Suppressor macrophage treated with lipopolysaccharide for 4 hours (primary cell): ENCODE data around the gene GREB1L.
"Not testable (repeated sequence)": the region's sequence is repeated elsewhere in the genome, so short reads cannot be mapped to it uniquely, and the experiment has no call there.

Experiments
- DNase-seq: peaks from one replicate; pipeline ENCODE4 v3.0.0-alpha.2; 2020

The GREB1L gene

GRCh38 chr18:21265971-21266673 is 24.1 kb downstream of the GREB1L start:
- no peak for DNase-seq

- DNase-seq: no peak
Observed at GRCh38 chr18:21267400-21267799, 25.4 kb downstream of the GREB1L start.

GRCh38 chr18:21269349-21269748 is 27.3 kb downstream of the GREB1L start:
- no peak for DNase-seq

DNA sequence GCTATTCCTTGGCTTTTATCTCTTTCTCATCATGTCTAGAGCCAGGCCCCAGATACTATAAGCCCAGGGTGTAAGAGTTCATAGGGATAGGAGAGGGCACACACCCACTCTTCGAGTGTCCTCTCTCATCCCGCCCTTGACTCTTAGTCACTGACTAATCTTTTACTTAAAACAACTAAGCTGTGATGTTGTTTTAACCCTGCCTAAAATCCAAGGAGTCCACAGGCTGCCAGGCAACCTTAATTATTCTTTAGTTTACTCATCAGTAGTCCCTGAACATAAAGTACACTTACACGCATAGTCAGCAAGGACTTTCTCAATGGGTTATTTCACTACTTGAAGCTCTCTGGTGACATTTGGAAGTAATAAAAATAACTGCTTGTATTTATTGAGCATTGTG is 28.4 kb downstream of the GREB1L start:
- DNase-seq: no peak

- no peak for DNase-seq
Observed at GRCh38 chr18:21272016-21272579, 30.1 kb downstream of the GREB1L start.

DNA sequence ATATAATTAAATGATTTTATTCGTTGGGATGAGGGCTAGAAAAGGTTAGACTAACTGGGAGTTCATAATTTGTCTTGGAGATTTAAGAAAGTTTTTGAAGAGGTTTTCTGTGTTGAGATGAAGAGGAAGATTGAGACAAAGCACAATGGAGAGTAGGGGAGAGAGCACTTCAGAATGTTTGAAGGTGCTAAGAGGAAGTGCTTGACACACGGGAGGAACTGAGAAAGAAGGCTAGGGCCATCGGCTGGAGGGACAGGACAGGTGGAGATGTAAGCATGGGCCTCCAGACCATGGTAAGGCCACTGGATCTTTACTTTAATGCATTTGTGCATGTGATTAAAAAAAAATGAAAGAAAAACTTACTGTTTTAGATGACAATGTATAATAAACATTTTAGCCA is 31.5 kb downstream of the GREB1L start:
- no peak for DNase-seq

- DNase-seq: no peak
Observed at GRCh38 chr18:21275645-21276044, 33.6 kb downstream of the GREB1L start.

DNA sequence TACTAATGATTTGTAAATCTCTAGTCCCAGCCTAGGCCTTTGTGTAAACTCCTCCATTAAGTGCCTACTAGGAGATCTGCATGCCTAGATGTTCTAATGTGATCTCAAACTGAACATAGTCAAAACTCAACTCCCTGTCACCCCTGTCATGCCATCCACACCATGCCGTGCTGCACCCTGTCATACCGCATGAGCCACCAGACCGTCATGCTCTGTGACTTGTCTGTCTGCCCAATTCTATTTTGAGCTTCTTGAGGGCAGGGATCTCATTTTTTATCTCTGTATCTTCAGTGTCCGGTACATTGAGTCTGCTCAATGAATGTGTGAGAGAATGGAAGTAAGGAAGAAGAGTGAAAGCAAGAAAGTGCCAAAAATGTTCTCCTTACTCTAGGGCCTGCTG is 35.5 kb downstream of the GREB1L start:
- DNase-seq: no peak

DNA sequence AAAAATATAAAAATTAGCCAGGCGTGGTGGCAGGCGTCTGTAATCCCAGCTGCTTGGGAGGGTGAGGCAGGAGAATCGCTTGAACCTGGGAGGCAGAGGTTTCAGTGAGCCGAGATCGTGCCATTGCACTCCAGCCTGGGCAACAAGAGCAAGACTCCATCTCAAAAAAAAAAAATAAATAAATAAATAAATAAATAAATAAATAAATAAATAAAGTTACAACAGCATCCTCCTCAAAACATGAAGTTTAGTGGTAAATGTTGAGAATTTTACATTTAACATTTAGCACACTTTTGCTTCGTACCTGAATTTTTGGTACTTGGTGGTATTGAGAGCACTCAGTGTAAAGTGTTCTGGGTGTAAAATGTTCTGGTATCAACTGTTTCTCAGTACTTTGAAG is 36.2 kb downstream of the GREB1L start:
- not testable (repeated sequence) for DNase-seq

- no peak for DNase-seq
Observed at GRCh38 chr18:21281603-21282002, 39.6 kb downstream of the GREB1L start.

DNA sequence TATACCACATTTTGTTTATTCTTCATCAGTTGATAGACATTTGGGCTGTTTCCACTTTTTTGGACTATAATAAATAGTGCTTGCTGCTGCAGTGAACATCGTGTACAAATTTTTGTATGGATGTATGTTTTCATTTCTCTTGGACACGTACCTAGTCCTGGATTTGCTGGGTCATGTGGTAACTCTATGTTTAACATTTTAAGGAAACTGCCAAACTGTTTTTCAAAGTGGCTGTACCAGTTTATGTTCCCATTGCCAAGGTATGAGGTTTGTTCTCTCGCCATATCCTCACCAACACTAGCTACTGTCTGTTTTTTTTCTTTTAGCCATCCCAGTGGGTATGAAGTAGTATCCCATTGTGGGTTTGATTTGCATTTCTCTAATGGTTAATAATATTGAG is 42.5 kb downstream of the GREB1L start:
- no peak for DNase-seq

DNA sequence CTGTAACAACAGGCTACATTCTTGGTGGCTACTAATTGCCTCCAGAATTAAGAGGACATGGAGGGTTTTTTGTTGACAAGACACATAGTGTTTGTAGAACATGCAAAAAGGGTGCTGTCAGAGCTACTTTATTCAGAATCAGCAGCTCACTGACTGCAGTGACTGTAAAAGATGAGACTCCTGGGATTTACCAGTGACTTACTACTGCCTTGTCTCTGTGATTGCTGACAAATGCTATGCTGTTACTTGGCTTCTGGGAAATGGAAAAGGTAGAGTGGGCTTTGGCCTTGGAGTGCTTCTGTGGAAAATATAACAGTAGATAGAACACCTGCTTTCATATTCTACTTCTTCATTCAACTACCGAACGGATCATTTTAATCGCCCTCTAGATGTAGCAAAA is 47.8 kb downstream of the GREB1L start:
- DNase-seq: no peak

- DNase-seq: no peak
Observed at GRCh38 chr18:21291106-21291505, 49.1 kb downstream of the GREB1L start.

DNA sequence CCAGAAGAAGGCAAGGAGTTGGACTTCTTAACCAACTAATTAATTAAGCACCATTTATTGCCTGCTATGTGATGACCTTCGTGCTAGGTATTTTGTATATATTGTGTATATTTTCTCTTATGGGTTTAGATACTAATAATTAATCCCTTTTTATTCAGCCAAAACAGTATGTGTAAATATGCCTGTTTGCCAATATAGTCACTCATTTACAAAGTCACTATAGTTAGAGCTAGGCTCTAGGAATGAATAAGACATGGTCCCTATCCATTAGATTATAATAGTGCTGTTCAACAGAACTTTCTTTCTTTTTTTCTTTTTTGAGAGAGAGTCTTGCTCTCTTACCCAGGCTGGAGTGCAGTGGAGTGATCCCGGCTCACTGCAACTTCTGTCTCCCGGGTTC is 51.4 kb downstream of the GREB1L start:
- DNase-seq: no peak

- DNase-seq: no peak
Observed at GRCh38 chr18:21295101-21295500, 53.1 kb downstream of the GREB1L start.

DNA sequence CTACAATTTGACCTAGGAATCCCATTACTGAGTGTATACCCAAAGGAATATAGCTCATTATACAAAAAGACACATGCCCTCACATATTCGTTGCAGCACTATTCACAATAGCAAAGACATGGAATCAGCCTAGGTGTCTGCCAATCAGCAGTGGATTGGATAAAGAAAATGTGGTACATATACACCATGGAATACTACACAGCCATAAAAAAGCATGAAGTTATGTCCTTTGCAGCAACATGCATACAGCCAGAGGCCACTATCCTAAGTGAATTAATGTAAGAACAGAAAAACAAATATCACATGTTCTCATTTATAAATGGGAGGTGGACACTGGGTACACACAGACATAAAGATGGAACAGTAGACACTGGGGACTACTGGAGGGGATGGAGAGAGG is 54.0 kb downstream of the GREB1L start:
- DNase-seq: no peak

GRCh38 chr18:21298351-21298750 is 56.3 kb downstream of the GREB1L start:
- DNase-seq: no peak

- DNase-seq: no peak
Observed at GRCh38 chr18:21300035-21300907, 58.2 kb downstream of the GREB1L start.

DNA sequence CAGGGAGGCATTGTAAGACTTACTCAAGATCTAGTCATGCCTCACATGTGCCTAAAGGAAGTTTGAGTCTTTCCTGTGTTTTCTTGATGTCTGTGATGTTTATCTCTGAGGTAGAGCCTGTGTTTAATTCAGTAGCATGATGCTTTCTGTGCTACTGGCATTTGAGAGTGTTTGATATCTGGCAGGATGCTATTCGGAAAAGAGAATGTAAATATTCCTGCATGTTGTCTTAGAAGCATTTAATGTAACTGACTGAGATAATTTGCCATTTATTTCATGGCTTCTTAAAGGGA is 58.8 kb downstream of the GREB1L start:
- DNase-seq: no peak

DNA sequence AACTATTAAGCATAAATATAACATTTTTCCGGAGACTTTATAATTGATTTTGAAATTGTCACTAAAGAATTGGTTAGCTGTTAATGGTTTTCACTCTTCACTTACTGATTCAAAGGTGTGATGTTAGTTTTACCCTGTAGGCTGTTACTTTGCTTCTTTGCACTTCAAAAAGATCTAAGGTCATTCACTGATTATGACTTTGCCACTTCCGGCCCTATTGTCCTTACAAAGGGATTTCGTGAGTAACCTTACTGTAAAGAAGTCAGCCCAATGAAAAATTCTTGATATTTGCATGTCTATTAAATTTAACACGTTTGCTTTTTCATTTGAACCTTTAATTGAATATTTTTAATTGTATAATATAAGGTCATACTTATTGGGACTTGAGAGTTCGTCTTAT is 61.4 kb downstream of the GREB1L start:
- no peak for DNase-seq

GRCh38 chr18:21303895-21304294 is 61.9 kb downstream of the GREB1L start:
- no peak for DNase-seq

DNA sequence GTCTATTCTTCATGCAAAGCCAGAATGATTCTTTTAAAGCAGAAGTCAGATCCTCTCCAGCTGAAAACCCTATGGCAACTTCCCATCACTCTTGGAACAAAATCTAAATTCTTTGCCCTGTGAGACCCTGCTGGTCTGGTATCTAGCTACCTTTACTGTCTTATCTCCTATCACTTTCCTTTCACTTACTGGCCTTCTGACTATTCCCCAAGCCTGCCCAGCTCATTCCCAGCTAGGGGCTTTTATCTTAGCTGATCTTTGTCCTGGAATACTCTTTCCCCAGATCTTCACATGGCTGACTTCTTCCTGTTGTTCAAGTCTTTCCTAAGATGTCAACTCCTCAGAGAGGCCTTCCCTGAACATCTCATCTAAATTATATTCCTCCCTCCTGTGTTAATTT is 63.6 kb downstream of the GREB1L start:
- DNase-seq: no peak

DNA sequence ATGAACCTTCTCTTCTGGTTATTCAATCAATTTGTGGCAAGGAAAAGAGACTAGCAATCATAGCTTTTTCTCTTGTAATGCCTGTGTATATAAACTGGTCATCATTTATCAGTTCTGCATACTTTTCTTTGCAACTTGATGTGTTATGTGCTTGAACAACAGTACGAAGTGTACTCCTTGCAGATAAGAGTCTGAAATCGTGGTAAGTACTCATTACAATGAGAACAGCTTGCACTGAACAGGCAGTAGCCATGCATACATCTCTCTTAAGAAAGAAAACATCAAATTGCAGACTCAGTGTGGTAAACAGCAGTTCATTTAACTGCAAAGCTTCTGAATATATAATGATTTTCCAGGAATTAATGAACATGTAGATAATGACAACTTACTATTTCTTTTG is 64.3 kb downstream of the GREB1L start:
- DNase-seq: no peak

GRCh38 chr18:21307578-21307977 is 65.5 kb downstream of the GREB1L start:
- no peak for DNase-seq
